CD14-positive monocyte (primary cell): ENCODE results near the gene HCFC2. TPM values are rescaled to one million over a fixed set of nuclear protein-coding genes. Genes with fewer than 3 reads are reported as not detected.

Experiments
- DNase-seq, 3 donors: peaks; one replicate each; pipeline ENCODE4 v3.0.0-alpha.2; 2011 to 2022
- H2AFZ ChIP-seq: 2 replicates; pipeline ENCODE4 v1.6.0; 2012; ENCODE audit warnings: mild to moderate bottlenecking, low read depth, low read length, inconsistent platforms; ENCODE audit not compliant: insufficient read depth, poor library complexity, severe bottlenecking
- H3K27ac ChIP-seq, 2 donors: 1 replicate in 1 of 2; 2 replicates in 1 of 2; pipeline ENCODE4 v1.5.1; 2012 to 2013; ENCODE audit warnings: low read length in 2 of 2, control low read depth in 1 of 2, inconsistent platforms in 1 of 2, low read depth in 1 of 2, mild to moderate bottlenecking in 1 of 2
- H3K27me3 ChIP-seq, 2 donors: one replicate each; pipeline versions ENCODE4 v1.6.0 to v1.6.1; 2011 to 2013; ENCODE audit warnings: low read length in 2 of 2; ENCODE audit not compliant: control insufficient read depth in 2 of 2, insufficient read depth in 2 of 2
- H3K36me3 ChIP-seq, 2 donors: replicated peaks in 1 of 2; 1 replicate in 1 of 2; 2 replicates in 1 of 2; pipeline versions ENCODE4 v1.5.1 to v1.6.1; 2012 to 2013; ENCODE audit warnings: low read length in 2 of 2, control low read depth in 1 of 2, inconsistent platforms in 1 of 2, mild to moderate bottlenecking in 1 of 2; ENCODE audit not compliant: insufficient read depth in 2 of 2, control insufficient read depth in 1 of 2
- H3K4me1 ChIP-seq, 2 donors: 1 replicate in 1 of 2; 2 replicates in 1 of 2; pipeline versions ENCODE4 v1.5.1 to v1.6.1; 2012 to 2013; ENCODE audit warnings: low read length in 2 of 2, control low read depth in 1 of 2, inconsistent platforms in 1 of 2, mild to moderate bottlenecking in 1 of 2, moderate library complexity in 1 of 2; ENCODE audit not compliant: insufficient read depth in 2 of 2, control insufficient read depth in 1 of 2
- H3K4me2 ChIP-seq: replicated peaks from 2 replicates; pipeline ENCODE3; 2012; ENCODE audit warnings: low read length, moderate library complexity, mild to moderate bottlenecking; ENCODE audit not compliant: poor library complexity, severe bottlenecking; ENCODE audit errors: extremely low read depth
- H3K4me3 ChIP-seq, 3 experiments: fragments of 200-600 bp in 1 of 3; sonication (generic) in 1 of 3; replicated peaks in 1 of 3; 1 replicate in 2 of 3; 2 replicates in 1 of 3; pipeline ENCODE4 v1.5.1; 2011 to 2013; ENCODE audit warnings: low read length in 3 of 3, mild to moderate bottlenecking in 3 of 3, control low read depth in 2 of 3, low read depth in 2 of 3, inconsistent platforms in 1 of 3, moderate library complexity in 1 of 3
- H3K79me2 ChIP-seq: 2 replicates; pipeline ENCODE4 v1.6.0; 2012; ENCODE audit warnings: mild to moderate bottlenecking, control low read depth, inconsistent platforms, low read length, moderate library complexity; ENCODE audit not compliant: insufficient read depth
- H3K9ac ChIP-seq: 2 replicates; pipeline ENCODE4 v1.6.0; 2017; ENCODE audit warnings: low read length, mild to moderate bottlenecking; ENCODE audit not compliant: insufficient read depth, poor library complexity, severe bottlenecking
- H3K9me3 ChIP-seq, 2 donors: replicated peaks in 1 of 2; 1 replicate in 1 of 2; 2 replicates in 1 of 2; pipeline versions ENCODE4 v1.5.1 to v1.6.1; 2012 to 2013; ENCODE audit warnings: low read length in 2 of 2, control low read depth in 1 of 2; ENCODE audit not compliant: control insufficient read depth in 1 of 2, insufficient read depth in 1 of 2
- H4K20me1 ChIP-seq: 2 replicates; pipeline ENCODE4 v1.6.0; 2012; ENCODE audit warnings: mild to moderate bottlenecking, low read length, control low read depth, moderate library complexity; ENCODE audit not compliant: insufficient read depth
- H3K27ac Mint-ChIP-seq, 7 donors: one replicate each; pipeline ENCODE4 v1.8.0; 2020; ENCODE audit warnings: mild to moderate bottlenecking in 7 of 7, mixed read lengths in 7 of 7, moderate library complexity in 6 of 7, inconsistent platforms in 2 of 7
- H3K27me3 Mint-ChIP-seq, 3 donors: one replicate each; pipeline ENCODE4 v1.8.0; 2021 to 2022; ENCODE audit warnings: low read depth in 3 of 3, mild to moderate bottlenecking in 3 of 3, mixed read lengths in 3 of 3, moderate library complexity in 3 of 3, inconsistent platforms in 1 of 3
- H3K36me3 Mint-ChIP-seq, 2 donors: one replicate each; pipeline ENCODE4 v1.8.0; 2020; ENCODE audit warnings: mixed read lengths in 2 of 2, inconsistent platforms in 1 of 2, mild to moderate bottlenecking in 1 of 2
- H3K4me1 Mint-ChIP-seq: one replicate; pipeline ENCODE4 v1.8.0; 2020; ENCODE audit warnings: mild to moderate bottlenecking, mixed read lengths
- H3K4me3 Mint-ChIP-seq, 2 donors: one replicate each; pipeline ENCODE4 v1.8.0; 2020; ENCODE audit warnings: mild to moderate bottlenecking in 2 of 2, mixed read lengths in 2 of 2, moderate library complexity in 1 of 2
- H3K9me3 Mint-ChIP-seq, 7 donors: one replicate each; pipeline ENCODE4 v1.8.0; 2020 to 2022; ENCODE audit warnings: mixed read lengths in 7 of 7, mild to moderate bottlenecking in 6 of 7, moderate library complexity in 6 of 7, inconsistent platforms in 2 of 7
- WGBS: methylation state at CpG from one replicate; pipeline ENCODE4 v1.1.5; 2013; ENCODE audit warnings: missing lambda C conversion rate; ENCODE audit not compliant: insufficient coverage; 5-methylcytosine and 5-hydroxymethylcytosine counted together
- intact Hi-C, 2 donors: fragments of 100-400 bp; cut with micrococcal nuclease; formaldehyde crosslinking; loops; one replicate each; pipeline versions ENCODE4 v1.15.0 to v1.15.1; 2023
- polyA plus RNA-seq, 3 donors: library from polyadenylated mRNA; depleted of rRNA in 1 of 3; unstranded in 2 of 3; stranded (reverse) in 1 of 3; fragments of 300-500 nt in 2 of 3; fragments of >200 nt in 1 of 3; fragmentation: Illumina TruSeq in 2 of 3; gene quantifications; 1 replicate in 2 of 3; 2 replicates in 1 of 3; pipeline ENCODE4 v1.2.3, GENCODE V29; 2012 to 2021
- TF ChIP-seq, protein P1 (sequence below): fragments of 200-600 bp; IDR thresholded peaks from one replicate; pipeline ENCODE4 v1.8.0; 2022; ENCODE audit warnings: antibody characterized with exemption, mild to moderate bottlenecking

Gene HCFC2
- polyA plus RNA-seq, 3 donors, result 3.3 to 8.7 (median 4.3) TPM

DNA sequence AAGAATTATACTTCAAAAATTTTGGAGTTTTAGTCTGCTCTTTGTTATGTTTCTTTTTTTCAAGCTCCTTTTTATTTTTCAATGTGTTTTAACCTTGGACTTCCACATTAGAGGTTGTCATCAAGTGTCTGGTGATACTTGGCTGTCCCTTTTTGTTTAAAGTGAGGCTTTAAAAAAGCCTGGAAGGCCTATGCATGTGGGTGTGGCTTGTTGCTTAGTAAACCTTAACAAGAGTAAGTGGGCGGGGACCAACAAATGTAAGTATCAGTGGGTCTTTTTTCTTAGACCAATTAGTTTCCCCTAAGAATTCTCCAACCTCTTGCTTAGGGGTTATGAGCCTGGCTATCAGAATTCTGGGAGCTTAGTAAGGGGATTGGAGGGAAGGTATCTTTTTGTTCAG is 26.4 kb downstream of the HCFC2 start:
- no peaks in the 10 kb centered on the region for H3K4me1 Mint-ChIP-seq
- Histone ChIP-seq H3K36me3 (peaks cover 83 to 96% of the 10 kb centered on the region in 2 donors), H4K20me1 (no peaks in the 10 kb centered on the region), H2AFZ (no peak overlapping the region), H3K9ac (no peak overlapping the region), H3K27me3 (no peaks in the 10 kb centered on the region), H3K4me3 (no peak overlapping the region), H3K79me2 (no peaks in the 10 kb centered on the region), H3K27ac (no peak overlapping the region), H3K4me2 (no peak overlapping the region), H3K9me3 (no peaks in the 10 kb centered on the region), H3K4me1 (no peaks in the 10 kb centered on the region)
- H3K9me3 Mint-ChIP-seq, result no peaks in the 10 kb centered on the region
- no peak overlapping the region for H3K4me3 Mint-ChIP-seq
- H3K27ac Mint-ChIP-seq, result no peak overlapping the region
- intact Hi-C loops, result no loop called here
- no peak for DNase-seq
- whole genome bisulfite sequencing, result no CpG with 5 or more reads among the region's 1 CpG
- no peaks in the 10 kb centered on the region for H3K27me3 Mint-ChIP-seq
- TF ChIP-seq, protein P1, sequence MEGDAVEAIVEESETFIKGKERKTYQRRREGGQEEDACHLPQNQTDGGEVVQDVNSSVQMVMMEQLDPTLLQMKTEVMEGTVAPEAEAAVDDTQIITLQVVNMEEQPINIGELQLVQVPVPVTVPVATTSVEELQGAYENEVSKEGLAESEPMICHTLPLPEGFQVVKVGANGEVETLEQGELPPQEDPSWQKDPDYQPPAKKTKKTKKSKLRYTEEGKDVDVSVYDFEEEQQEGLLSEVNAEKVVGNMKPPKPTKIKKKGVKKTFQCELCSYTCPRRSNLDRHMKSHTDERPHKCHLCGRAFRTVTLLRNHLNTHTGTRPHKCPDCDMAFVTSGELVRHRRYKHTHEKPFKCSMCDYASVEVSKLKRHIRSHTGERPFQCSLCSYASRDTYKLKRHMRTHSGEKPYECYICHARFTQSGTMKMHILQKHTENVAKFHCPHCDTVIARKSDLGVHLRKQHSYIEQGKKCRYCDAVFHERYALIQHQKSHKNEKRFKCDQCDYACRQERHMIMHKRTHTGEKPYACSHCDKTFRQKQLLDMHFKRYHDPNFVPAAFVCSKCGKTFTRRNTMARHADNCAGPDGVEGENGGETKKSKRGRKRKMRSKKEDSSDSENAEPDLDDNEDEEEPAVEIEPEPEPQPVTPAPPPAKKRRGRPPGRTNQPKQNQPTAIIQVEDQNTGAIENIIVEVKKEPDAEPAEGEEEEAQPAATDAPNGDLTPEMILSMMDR, result no peak
- H3K36me3 Mint-ChIP-seq, result peaks cover 72 to 76% of the 10 kb centered on the region in 2 donors

DNA sequence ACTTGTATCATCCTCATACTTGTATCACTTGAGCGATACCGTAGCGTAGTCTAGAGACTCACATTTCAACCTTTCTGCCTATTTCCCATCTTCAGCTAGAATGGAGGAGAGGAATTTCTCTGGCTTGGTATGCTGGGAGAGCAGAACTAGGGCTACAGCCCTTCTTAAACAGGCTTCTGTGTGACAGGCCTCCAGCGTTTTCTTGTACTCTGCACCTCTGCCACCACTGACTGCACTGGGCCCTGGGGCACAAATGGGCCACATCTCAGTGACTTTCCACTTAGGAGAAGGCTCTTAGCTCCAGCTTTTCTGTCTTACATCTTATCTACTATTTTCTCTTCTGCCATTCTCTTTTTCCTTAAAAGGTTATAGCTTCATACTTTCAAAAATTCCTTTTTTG is 26.8 kb downstream of the HCFC2 start:
- no peak overlapping the region for H3K9ac ChIP-seq
- H3K27ac ChIP-seq, result no peak overlapping the region
- peaks cover 81 to 96% of the 10 kb centered on the region in 2 donors for H3K36me3 ChIP-seq
- Mint-ChIP-seq H3K4me1 (no peaks in the 10 kb centered on the region), H3K27me3 (no peaks in the 10 kb centered on the region), H3K4me3 (no peak overlapping the region), H3K36me3 (peaks cover 68 to 71% of the 10 kb centered on the region in 2 donors), H3K27ac (no peak overlapping the region), H3K9me3 (no peaks in the 10 kb centered on the region)
- no peaks in the 10 kb centered on the region for H3K9me3 ChIP-seq
- intact Hi-C loops, result no loop called here
- DNase-seq, result no peak
- no peak overlapping the region for H3K4me2 ChIP-seq
- TF ChIP-seq, protein P1, result no peak
- no peaks in the 10 kb centered on the region for H3K4me1 ChIP-seq
- H3K27me3 ChIP-seq, result no peaks in the 10 kb centered on the region
- 100% methylated on average over 1 of the region's 4 CpGs for WGBS
- no peak overlapping the region for H2AFZ ChIP-seq
- no peaks in the 10 kb centered on the region for H3K79me2 ChIP-seq
- H3K4me3 ChIP-seq, result no peak overlapping the region
- no peaks in the 10 kb centered on the region for H4K20me1 ChIP-seq
